MV-4-11 (cell line): ENCODE data around the gene BAG5.
"Not testable (repeated sequence)": the region's sequence is repeated elsewhere in the genome, so short reads cannot be mapped to it uniquely, and the experiment has no call there.

ENCODE experiments used
- DNase-seq: peaks from one replicate; lab custom pipeline; 2025; lab: John Stamatoyannopoulos, UW

Gene BAG5, protein sequence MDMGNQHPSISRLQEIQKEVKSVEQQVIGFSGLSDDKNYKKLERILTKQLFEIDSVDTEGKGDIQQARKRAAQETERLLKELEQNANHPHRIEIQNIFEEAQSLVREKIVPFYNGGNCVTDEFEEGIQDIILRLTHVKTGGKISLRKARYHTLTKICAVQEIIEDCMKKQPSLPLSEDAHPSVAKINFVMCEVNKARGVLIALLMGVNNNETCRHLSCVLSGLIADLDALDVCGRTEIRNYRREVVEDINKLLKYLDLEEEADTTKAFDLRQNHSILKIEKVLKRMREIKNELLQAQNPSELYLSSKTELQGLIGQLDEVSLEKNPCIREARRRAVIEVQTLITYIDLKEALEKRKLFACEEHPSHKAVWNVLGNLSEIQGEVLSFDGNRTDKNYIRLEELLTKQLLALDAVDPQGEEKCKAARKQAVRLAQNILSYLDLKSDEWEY

DNA sequence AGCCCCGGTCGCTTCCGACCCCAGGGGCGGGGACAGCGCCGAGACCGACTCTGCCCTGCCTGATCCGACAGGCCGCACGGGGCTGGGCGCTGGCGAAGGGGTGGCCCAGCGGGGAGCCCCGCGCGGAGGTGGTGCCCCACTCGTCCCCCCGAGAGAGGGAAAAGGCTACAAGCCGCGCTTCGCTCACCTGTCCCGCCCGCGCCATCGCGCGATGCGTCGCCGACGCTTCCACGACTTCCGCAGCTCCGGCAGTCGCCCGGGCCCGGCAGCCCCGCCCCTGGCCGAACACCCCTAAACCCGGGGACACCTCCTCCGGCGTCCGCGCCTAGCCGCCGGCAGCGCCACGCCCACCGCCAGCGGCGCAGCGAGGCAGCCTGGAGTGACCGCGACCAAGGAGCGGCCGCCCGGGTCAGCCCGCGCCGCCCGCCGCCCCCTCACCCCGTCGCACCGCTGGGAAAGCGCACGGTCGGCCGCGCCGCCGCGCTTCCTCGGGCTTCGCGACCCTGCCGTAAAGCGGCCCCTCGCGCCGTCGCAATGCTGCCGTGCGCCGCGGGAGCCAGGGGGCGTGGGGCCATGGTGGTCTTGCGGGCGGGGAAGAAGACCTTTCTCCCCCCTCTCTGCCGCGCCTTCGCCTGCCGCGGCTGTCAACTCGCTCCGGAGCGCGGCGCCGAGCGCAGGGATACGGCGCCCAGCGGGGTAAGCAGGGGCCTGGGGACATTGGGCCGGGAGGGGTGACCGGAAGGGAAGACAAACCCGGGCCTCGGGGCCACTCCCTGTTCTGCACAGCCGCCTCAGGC, at the start of gene BAG5, which contains the start of gene COA8:
BAG5 (minus strand) TSS at position 229 of the 797 bp plus-strand sequence. CDS start 1,493 bp downstream, outside the sequence.
COA8 (plus strand) TSS at position 532 of the 797 bp plus-strand sequence; CDS start at position 574, 42 bp downstream.
- DNase-seq, result peak; percentile 66

DNA sequence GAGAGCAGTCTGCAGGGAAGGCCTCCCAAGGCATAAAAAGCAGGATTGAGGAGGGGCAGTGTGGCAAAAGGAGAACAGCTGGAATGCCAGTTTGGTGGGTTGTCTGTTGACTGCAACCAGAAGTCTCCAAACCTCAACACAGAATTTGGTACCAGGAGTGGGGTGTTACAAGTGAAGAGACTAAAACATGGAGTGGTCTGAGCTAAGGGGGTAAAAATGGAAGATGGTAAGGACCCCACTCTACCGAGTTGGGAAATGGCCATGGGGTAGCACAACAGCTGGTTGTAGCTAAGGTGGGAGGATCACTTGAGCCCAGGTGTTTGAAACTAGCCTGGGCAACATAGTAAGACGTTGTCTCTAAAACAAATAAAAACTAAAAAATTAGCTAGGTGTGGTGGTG, 48.8 kb upstream of the BAG5 start:
- DNase-seq, result no peak

DNA sequence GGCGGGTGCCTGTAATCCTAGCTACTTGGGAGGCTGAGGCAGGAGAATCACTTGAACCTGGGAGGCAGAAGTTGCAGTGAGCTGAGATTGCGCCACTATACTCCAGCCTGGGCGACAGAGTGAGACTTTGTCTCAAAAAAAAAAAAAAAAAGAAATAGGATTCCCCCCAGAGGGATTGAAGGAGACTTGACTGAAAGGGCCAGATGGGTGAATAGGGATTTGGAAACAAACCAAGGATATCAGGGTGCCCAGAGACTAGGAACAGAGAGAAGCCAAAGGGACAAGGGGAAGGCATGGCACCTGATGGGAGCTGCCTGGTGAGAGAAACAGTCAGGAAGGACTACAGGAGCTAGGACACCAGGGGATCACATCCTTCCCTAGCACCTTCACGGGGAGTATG, 46.6 kb upstream of the BAG5 start:
- DNase-seq, result not testable (repeated sequence)

DNA sequence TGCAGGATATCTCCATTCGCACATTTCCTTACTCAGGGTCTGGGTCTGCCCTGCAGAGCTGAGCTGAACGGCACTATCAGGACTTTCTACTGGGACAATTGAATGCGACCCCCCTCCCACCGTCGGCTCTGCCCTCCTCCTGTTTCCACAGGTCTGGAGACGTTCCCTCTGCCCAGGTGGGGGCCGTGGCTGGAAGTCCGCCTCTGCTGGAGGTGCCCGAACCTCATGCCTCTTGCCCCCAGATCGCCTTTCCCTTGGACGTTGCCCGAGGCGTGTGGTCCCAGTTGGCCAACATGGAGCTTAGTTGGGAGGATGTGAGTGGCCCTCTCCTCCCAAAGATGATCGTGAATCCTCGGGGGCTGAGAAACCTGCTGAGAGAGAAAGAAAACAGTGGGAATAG, 45.4 kb upstream of the BAG5 start:
- no peak for DNase-seq

DNA sequence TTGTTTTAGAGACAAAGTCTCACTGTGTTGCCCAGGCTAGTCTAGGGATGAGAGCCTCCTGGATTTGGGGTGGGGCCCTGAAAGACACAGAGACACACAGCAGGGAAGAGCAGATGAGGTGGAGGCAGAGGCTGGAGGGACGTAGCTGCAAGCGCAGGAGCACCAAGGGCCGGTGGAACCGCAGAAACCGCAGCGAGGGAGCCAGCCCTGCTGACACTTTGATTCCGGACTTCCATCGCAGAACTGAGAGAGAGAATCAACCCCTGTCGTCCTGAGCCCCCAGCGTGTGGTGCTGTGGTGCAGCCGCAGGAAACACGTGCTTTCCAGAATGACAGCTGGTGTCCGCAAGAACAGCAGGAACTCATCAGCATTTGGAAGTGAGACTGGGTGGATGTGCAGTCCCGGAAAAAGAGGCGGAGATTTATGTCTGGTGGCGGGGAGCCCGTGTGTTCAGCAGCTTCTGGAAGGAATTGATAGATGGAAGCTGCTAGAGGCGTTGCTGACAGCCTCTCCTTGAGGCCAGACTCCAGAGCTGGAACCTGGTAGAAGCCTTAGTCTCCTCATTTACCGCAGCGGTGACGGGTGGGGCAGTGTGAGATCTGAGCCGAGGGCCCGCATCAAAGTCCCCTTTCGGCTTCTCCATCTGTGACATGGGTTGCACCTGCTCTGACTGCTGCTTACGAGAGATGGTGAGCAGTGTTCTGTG, 44.7 kb upstream of the BAG5 start:
- DNase-seq, result peak; percentile 99

DNA sequence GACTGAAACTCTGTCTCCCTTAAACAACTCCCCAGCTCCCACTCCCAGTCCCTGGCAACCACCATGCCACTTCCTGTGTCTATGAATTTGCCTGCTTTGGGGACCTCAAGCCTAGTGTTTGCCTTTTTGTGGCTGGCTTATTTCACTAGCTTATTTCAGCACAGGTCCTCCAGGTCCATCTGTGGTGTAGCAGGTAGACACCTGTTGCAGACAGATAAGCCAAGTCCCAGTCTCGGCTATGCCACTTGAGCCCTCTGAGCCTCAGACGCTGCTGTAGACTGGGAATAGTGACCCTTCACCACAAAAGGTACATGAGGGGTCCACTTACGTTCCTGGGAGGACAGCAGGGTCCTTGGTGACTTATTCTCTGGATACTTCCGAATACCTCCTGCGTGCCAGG, 42.2 kb upstream of the BAG5 start:
- DNase-seq, result no peak

DNA sequence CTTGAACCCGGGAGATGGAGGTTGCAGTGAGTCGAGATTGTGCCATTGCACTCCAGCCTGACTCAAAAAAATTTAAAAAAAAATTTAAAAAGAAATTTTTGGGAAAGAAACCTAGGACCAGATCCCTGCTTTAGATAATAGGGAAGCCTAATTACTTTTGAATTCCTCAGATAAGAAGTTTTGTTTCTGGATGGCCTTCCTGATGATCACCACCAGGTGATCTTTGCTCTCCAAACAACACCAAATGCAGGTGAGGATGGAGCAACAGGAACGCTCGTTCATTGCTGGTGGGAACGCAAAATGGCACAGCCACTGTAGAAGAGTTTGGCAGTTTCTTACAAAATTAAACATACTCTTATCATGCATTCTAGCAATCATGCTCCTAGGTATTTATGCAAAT, 38.0 kb upstream of the BAG5 start:
- DNase-seq, result no peak

DNA sequence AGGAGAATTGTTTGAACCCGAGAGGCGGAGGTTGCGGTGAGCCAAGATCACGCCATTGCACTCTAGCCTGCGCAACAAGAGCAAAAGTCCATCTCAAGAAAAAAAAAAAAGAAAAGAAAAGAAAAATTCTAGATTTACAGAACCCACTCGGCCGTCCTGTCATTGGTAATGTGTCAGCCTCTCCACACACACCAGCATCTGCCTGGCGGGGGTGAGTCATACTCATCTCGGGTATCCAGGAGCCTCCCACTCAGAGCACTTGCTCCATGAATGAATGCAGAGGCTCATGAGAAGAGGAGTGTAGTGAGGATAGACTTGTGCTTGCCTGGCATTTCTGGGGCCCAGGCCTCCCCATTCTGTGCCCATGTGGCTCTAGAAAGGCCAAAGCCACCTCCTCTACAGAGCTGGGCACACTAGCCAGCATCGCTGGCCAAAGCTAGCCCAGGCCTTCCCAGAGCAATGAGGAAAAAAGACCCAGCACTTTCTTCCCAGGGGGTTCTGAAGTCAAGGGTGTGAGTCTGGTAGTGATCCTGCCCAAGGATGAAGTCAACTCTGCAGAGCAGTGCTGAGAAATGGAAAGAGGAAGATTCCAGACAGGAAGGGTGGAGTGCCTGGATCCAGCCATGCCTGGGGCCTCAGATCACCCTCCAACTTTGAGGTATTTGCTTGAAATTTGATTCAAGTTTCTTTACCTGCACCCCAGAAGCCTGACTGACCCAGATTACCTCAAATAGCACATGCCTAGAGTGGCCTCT, 35.3 kb upstream of the BAG5 start:
- peak; percentile 62 for DNase-seq

DNA sequence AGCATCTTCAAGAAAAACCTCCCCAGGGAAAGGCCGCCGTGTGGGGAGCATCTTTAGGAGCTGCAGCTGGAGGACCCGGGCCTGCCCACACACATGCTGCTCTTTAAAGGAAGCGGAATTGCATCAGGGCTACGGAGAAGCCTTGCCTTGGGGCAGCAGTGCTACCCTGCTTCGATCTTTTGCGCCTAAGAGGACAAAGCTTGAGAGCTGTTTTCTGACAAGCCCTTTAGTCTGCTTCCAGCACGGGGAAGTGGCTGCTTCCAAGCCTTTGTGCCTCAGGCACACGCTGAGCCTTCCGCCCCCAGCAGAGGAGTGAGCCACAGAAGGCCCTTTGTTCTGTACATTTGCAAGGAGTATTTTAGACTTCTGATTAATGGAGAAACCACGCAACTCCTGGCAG, 31.8 kb upstream of the BAG5 start:
- DNase-seq, result peak; percentile 25

DNA sequence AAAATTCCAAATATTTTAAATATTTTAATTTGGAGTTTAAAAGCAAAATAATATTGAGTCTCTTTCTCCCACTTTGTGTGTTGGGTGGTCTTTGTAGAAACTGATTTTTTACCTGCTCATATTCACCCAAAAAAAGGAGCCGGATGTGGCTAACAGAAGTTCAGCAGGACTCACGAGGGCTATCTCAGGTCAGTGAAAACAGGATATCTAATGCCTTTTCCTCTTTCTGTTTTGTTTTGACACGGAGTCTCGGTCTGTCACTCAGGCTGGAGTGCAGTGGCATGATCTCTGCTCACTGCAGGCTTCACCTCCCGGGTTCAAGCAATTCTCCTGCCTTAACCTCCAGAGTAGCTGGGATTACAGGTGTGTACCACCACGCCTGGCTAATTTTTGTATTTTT, 31.1 kb upstream of the BAG5 start:
- DNase-seq, result peak; percentile 62

DNA sequence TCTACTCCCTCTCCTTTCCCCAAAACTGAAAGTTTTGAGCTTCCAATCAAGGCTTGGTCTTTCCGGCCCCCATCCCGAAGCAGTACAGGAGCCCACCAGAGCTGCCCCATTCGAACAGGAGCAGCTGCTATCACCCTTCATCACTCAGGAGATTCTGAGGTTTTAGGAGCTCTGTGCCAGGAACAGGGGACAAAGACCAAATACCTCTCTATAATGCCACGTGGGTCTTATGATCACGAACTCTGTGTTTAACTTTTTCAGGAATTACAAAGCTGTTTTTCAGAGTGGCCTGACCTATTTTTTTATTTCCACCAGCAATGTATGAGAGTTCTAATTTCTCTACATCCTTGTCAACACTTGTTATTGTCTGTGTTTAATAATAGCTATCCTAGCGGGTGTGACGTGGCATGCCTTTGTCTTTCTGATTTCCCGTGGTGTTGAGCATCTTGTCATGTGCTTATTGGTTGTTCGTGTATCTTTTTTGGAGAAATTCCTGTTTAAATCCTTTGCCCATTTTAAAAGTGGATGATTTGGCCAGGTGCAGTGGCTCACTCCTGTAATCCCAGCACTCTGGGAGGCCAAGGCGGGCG, 22.0 kb upstream of the BAG5 start:
- DNase-seq, result no peak

DNA sequence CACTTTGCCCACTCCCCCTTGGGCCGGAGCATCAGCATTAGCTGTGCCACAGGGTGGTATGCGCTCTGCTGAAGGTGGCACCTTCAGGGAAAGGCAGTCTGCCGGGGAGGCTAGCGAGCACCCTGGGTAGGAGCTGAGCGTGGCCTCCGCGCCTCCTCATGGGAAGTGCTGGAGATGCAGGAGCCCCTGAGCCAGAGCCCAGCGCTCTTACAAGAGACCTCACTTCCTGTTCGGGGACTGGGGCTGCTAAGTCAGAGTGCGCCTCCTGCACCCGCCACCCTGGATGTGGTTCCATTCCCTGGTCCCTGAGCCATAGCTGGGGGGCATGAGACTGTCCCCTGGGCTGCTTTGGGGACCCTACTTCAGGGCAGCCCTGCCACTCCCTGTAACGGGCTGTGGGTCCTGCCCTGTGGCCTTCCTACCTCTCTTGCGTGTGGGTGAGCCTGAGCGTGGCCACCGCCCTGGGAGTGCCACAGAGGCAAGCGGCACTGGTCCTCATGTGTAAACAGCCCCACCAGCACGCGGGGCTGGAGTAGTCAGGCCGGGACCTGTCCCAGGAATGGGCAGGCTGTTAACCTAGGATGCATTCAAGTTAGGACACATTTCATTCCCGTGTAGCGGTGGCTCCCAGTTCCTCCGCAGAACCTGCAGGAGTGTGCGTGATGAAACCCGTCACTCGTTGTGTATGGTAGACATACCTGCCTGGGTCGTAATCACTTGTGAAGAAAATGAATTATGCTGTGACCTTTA, 19.7 kb upstream of the BAG5 start:
- no peak for DNase-seq

DNA sequence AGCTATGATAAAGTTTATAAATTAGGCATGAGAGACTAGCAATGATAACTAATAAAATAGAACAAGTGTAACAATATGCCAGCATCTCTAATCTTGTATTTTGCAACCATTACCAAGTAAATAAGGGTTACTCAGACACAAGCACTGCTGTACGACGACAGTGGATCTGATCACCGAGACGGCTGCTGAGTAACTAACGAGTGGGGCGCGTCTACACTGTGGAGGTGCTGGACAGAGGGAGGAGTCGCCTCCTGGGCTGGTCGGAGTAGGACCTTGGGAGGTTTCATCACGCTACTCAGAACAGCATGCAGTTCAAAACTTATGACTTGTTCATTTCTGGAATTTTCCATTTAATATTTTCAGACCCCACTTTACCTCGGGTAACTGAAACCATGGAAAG, 18.7 kb upstream of the BAG5 start:
- DNase-seq, result no peak

DNA sequence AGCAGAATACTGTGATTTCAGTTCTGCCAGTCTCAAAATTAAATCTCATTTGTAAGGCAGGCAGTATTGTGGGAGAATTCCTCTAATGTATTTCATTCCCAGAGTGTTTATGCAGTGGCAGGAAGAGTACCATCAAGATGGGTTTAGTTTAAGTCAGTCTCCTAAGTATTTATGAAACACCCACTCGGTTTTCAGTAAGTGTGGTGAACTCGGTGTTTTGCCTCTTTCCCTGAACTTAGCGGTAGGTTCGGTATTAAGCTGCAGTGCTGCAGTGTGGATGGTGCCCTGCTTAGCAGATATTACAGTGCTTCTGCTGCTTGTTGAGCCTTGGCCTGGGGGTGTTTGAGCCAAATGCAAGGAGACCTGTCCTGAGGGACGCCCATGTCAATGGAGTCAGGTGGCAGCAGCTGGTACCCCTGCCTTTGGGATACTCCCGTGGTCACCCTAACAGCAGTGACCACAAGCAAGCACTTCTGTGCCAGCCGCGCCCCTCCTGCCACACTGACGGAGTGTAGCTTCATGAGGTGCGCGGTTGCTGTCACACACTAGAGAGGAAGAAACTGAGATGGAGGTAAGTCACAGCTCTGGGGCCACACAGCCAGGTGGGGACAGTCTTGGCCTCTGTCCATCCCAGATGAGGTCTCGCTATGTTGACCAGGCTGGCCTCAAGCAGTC, 16.1 kb upstream of the BAG5 start:
- DNase-seq, result no peak

DNA sequence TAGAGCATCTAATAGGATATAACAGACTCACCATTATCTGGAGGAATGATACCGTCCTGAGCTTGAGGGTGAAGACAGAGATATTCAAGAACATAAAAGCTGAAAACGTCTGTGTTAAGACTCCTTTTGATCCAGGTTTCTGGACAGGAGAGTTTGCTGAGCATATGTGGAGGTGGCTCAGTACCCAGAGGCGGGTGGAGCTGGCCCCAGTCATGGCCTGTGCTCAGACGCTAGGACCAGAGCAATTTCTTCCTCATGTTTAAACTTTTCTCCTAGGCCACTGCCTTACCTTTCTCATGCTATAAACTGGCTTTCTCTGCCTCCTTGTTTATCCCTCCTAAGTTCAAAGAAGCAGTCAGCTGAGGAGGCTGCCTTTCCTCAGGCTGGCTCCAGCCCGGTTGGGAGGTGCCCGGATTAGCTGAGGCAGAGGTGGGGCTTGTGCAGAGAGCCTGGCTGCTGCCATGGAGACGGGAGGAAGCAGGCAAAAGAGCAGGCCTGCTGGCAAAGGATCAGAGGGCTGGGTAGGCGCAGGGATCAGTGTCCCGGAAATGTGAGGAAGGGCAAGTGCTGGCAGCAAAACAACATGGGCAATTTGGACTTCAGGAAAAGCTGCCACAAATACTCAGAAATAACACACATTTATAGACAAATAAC, 14.0 kb upstream of the BAG5 start:
- DNase-seq, result no peak

DNA sequence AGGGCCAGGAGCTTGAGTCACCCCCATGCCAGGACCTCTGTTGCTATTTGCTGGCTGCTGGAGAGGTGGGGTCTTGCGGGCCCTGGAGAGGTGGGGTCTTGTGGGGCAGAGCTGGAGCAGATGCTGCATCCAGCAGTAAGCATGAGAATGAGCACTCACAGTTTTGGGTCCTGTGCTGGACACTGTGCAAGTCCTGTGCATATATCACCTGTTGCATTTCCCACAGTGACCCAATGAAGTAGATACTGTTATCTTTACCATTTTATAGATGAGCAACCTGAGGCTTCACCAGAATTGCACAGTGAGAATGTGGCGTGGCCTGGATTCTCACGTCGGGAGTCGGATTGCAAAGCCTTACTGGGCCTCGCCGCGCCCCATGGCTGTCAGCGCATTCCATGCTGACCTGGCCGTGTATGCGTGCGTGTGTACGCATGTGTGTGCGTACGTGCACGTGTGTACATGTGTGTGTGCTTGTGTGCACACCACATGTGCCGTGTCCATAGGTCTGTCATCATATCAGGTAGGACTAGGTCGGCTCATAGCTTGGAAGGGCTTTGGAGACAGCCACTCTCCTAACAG, 12.3 kb upstream of the BAG5 start:
- no peak for DNase-seq

DNA sequence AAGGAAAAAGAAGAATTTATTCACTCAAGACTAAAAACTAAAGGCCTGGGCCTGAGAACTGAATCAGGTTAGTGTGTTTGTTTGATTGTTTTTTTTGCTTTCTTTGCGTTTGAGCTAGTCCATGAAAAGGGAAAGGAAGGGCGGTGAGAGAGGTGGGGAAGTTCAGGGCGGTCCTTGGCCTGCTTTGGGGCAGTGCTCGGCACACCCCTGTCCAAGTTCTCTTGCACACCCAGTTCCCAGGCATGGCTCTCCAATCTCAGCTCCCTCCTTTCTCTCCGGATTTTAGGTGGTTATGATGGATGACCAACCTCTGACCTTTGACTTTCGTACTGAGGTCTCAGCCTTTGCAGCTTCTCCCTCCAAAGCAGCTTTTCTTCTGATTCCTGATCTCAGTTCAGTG, 11.6 kb upstream of the BAG5 start:
- no peak for DNase-seq

DNA sequence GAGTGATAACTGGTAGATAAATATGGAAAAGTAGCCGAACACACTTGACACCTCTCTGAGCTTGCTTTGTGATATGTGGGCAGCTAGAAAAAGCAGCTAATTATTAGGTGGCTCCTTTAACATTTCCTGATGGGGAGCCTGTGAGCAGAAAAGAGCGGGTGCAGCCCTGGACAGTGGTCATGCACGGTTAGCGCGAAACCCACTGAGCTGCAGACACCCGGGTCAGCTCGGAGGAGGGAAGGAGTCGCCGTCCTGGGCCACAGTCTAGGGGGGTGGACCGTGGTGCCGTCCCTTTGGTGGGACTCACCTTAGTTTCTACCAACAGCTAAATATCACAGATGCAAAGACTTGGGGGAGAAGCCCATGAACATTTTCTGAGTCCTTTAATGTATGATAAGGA, 7.0 kb upstream of the BAG5 start:
- DNase-seq, result no peak

DNA sequence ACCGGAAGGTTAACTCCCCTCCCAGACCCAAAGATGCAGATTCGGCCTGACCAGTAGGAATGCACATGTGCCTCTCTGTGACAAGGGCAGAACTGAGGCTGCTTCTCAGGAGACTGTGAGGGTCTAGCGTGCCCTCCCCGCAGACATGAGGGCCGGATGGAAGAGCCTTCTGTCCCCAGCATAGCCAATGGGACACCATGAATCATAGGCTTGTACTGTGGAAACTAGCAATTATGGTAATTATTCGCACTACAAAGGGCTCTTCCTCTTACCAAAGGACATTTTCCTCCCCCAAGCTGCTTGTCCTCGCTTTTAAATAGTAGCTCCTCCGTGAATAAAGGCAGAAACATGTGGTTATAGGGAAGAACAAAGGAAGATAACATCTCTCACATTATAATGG, 6.5 kb upstream of the BAG5 start:
- DNase-seq, result no peak
